IPS DF 6.9 (cell line): Measurements from ENCODE around the gene LGMN.

Experiments used
- DNase-seq: peaks from one replicate; pipeline ENCODE4 v3.0.0-alpha.2; 2013; ENCODE audit warnings: low read depth, low spot score
- H3K27ac ChIP-seq: one replicate; pipeline ENCODE4 v1.5.1; 2013; ENCODE audit warnings: low read length, control low read depth
- H3K27me3 ChIP-seq: 2 replicates; pipeline ENCODE4 v1.6.1; 2013; ENCODE audit warnings: mild to moderate bottlenecking, low read length; ENCODE audit not compliant: control insufficient read depth, insufficient read depth
- H3K36me3 ChIP-seq: 2 replicates; pipeline ENCODE4 v1.6.1; 2013; ENCODE audit warnings: low read length; ENCODE audit not compliant: control insufficient read depth, insufficient read depth
- H3K4me1 ChIP-seq: 2 replicates; pipeline ENCODE4 v1.6.1; 2013; ENCODE audit warnings: low read length; ENCODE audit not compliant: control insufficient read depth, insufficient read depth
- H3K4me3 ChIP-seq: 2 replicates; pipeline ENCODE4 v1.5.1; 2013; ENCODE audit warnings: mild to moderate bottlenecking, low read length
- H3K9me3 ChIP-seq: 2 replicates; pipeline ENCODE4 v1.6.1; 2013; ENCODE audit warnings: low read length, inconsistent platforms; ENCODE audit not compliant: control insufficient read depth, insufficient read depth
- WGBS: extraction: QIAGEN DNeasy Blood & Tissue Kit; methylation state at CpG from one replicate; pipeline ENCODE4 v1.1.7; 2013; ENCODE audit warnings: mixed read lengths, missing lambda C conversion rate; ENCODE audit not compliant: insufficient read length, insufficient coverage; 5-methylcytosine and 5-hydroxymethylcytosine counted together

The LGMN gene

DNA sequence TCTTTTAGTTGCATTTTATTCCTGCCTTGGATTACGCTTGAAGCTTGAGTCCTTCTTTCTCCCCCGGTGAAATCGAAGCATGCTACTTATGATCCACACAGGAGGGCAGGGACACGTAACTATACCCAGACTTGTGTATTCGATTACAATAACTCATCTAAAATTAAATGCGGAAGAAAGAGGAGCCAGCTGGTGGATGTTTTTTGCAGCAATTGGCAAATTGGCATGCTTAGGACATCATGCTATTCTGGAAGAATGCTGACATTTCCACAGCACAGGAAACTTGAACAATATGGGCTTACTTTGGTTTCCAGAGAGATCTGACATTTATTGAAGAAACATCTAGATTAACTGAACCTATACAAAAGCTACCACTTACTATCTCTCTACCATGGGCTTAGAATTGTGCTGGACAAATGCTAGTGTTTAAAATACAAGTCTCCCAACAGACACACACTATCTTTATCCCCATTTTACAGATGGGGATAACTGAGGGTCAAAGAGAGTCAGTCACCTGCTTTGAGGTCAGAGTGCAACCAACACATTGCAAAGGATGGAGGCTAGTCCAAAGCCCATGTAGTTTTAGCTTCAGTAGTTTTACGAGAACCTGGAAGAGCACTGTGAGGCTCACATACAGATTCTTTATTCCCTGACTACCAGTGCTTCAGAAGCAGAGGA is 36.3 kb downstream of the LGMN start:
- WGBS = no CpG with 5 or more reads among the region's 7 CpGs
- Histone ChIP-seq H3K9me3 (no peaks in the 10 kb centered on the region), H3K36me3 (peaks cover 15% of the 10 kb centered on the region)

DNA sequence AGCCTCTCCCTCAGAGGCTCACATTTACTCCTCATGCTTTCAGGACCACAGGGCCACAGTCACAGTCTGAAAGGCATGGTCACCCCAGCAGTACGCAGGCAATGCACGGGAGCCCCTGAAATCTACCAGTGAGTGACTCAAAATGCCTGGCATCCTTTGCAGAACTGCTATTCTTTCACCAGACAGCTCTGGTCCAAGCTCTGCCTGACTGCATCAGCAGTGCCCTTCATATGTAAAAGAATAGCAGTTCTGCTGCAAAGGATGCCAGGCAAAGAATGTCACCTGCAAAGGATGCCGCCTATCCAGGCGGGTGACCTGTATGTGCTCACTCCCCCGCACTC is 38.5 kb downstream of the LGMN start:
- Histone ChIP-seq H3K36me3 (peaks cover 16% of the 10 kb centered on the region), H3K4me1 (no peaks in the 10 kb centered on the region), H3K9me3 (no peaks in the 10 kb centered on the region), H3K4me3 (no peak overlapping the region), H3K27me3 (no peaks in the 10 kb centered on the region; the same call in 1 of the 2 replicates), H3K27ac (no peak overlapping the region)
- DNase-seq = no peak
- WGBS = no CpG with 5 or more reads among the region's 5 CpGs

More for the DNA sequence above, 36.3 kb downstream of the LGMN start:
- Histone ChIP-seq H3K27me3 (no peaks in the 10 kb centered on the region; the same call in 1 of the 2 replicates), H3K4me3 (no peak overlapping the region), H3K27ac (no peak overlapping the region), H3K4me1 (no peaks in the 10 kb centered on the region)
- DNase-seq = no peak

DNA sequence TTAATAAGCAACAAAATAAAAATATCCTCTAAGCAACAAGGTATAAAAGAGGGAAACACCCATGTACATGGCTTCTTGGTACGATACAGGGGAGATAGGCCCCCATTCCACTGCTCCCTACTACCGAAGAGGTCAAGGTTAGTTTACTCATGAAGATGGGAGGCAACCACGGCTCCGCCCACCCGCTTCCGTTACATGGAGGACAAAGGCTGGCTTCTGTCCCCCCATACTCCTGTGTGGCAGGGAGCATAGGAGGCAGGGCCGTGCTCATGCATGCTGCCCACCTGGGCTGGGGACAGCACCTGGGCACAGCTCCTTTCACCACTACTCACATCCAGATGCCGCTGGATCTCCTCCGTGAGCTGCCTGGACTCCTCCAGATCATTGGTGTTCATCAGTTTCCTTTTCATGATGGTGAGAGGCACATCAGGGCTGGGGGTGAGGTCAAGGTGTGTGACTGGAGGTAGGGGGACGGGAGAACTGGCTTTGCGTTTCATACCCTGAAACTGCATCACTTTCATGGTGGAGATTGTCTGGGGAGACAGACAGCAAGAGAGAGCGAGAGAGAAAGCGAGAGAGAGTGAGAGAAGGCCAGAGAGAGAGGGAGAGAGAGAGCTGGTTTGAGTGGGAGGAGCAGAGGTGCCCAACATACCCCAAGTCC is 39.0 kb downstream of the LGMN start:
- WGBS = no CpG with 5 or more reads among the region's 13 CpGs
- Histone ChIP-seq H3K27ac (no peak overlapping the region), H3K27me3 (no peaks in the 10 kb centered on the region; the same call in 1 of the 2 replicates), H3K9me3 (no peaks in the 10 kb centered on the region), H3K36me3 (peaks cover 16% of the 10 kb centered on the region), H3K4me1 (no peaks in the 10 kb centered on the region), H3K4me3 (no peak overlapping the region)
- DNase-seq = no peak

DNA sequence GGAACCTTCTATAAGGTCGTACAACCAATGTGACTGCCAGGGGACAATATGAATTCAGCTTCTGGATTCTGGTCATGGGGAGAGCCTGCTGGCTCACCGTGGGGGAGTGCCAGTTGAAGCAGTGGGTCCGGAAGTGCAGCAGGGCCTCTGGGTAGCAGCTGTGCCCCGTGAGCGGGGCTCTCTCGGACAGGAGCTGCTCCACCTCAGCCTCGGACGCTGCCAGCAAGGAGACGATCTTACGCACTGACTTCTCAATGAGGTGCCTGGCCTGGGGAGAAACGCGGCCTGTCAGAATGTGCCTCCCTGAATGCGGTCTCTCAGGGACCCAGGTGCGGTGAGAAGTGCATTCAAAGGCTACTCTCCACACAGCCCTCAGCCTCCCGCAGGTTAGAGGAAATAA is 42.0 kb downstream of the LGMN start:
- H3K9me3 ChIP-seq = no peaks in the 10 kb centered on the region
- no peak overlapping the region for H3K27ac ChIP-seq
- H3K4me3 ChIP-seq = no peak overlapping the region
- DNase-seq = no peak
- peaks cover 13% of the 10 kb centered on the region for H3K36me3 ChIP-seq
- no peaks in the 10 kb centered on the region for H3K4me1 ChIP-seq
- H3K27me3 ChIP-seq = no peaks in the 10 kb centered on the region; the same call in 1 of the 2 replicates
- WGBS = no CpG with 5 or more reads among the region's 15 CpGs

DNA sequence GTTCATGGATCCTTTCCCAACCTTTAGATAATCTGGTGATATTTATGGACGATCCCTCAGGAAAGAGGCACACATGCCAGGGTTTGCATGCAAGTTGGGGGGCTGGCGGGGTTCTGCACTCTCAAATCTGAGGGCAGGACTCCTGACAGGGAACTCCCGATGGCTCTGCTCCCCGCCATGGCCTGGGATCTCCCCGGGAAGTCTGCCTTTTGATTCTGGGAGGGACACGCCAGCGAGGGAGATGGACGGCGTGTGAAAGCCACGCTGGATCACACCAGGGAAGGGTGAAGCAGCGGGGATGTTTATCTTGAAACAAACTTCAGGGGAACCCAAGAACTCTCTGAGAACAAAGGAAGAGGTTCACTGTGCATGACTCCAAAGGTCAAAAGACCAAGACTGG is 43.6 kb downstream of the LGMN start:
- no peak overlapping the region for H3K27ac ChIP-seq
- H3K36me3 ChIP-seq = 0 out of 2 replicates have a peak, but pooled peaks cover 5% of the 10 kb centered on the region
- no peaks in the 10 kb centered on the region for H3K9me3 ChIP-seq
- H3K27me3 ChIP-seq = no peaks in the 10 kb centered on the region
- H3K4me1 ChIP-seq = no peaks in the 10 kb centered on the region
- no peak for DNase-seq
- WGBS = no CpG with 5 or more reads among the region's 11 CpGs
- H3K4me3 ChIP-seq = no peak overlapping the region

DNA sequence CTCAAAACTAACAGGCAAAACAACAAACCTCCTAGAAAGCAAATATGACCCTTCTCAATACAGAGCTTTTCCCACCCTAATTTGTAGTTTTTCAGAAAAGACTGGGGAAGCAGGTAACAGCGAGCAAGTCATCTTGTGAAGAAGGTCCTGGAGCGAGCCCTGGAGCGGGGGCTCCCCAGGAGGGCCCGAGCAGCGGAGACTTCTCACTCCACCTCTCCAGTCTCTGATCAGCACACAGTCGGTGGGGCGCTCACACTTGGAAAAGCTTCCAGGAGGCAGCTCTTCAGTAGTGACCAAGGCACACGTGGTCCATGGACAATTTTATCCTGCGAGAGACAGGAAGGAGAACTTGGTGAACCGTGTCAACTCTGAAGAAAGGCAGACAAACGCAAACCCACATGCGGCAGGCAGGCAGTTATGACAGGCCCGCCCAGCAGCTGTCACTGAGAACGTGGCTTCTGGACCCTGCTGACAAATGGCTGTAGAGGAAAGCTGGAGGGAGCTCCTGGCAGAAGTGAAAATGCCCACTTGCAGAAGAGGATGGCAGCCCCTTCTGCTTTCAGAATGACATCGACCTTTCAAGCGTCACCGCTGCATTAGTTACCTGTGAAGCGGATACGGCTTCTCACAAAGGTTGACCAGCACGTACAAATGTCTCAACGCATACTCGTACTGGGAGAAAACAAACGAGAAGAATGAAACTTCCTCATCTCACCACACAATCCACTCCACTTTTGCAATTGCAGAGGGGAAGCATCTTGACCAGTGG is 44.2 kb downstream of the LGMN start:
- Histone ChIP-seq H3K36me3 (0 out of 2 replicates have a peak, but pooled peaks cover 2% of the 10 kb centered on the region), H3K27me3 (no peaks in the 10 kb centered on the region), H3K27ac (no peak overlapping the region), H3K4me1 (no peaks in the 10 kb centered on the region), H3K4me3 (no peak overlapping the region), H3K9me3 (no peaks in the 10 kb centered on the region)
- WGBS = no CpG with 5 or more reads among the region's 23 CpGs
- DNase-seq = no peak

DNA sequence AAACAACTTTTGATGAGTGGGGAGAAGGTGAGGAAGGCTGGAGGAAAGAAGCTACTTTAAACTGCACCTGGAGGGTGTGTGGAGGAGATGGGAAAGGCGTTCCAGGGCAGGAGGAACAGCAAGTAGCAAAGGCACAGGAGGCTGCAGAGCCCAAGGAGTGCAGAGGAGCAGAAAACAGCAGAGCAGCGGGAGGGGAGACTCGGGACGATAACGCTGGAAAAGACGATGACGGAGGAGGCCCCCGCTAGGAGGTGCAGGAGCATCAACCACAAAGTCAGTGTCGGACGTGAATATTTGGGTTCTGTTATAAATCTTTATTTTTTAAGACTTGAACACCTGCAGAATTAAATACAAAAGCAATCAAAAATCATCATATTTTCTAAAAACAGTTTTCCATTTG is 44.9 kb downstream of the LGMN start:
- Histone ChIP-seq H3K27me3 (no peaks in the 10 kb centered on the region), H3K4me3 (no peak overlapping the region), H3K4me1 (no peaks in the 10 kb centered on the region), H3K27ac (no peak overlapping the region), H3K9me3 (no peaks in the 10 kb centered on the region), H3K36me3 (0 out of 2 replicates have a peak, but pooled peaks cover 2% of the 10 kb centered on the region)
- WGBS = no CpG with 5 or more reads among the region's 10 CpGs
- no peak for DNase-seq

DNA sequence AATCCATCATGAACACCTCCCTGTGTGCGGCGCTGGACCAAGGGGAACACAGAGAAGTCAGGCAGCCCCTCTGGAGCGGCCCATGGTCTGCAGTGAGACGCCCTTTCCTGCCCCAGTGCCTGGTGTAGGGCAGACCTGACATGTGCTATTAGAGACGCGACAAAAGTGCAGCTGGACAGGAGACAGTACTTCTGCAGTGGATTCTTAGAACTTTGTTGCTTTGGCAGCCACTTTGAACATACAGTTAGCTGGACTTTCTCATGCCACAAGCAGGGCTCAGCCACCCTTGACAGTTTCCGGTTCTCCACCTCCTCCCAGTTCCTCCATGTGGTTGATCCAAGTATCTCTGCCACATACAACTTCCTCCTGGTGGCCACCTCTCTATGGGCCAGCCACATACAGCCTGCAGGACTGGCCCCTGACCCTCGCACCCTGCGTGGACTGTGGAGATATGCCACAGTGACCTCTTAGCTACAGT is 45.9 kb downstream of the LGMN start:
- no CpG with 5 or more reads among the region's 9 CpGs for WGBS
- no peak for DNase-seq
- H3K4me3 ChIP-seq = no peak overlapping the region

DNA sequence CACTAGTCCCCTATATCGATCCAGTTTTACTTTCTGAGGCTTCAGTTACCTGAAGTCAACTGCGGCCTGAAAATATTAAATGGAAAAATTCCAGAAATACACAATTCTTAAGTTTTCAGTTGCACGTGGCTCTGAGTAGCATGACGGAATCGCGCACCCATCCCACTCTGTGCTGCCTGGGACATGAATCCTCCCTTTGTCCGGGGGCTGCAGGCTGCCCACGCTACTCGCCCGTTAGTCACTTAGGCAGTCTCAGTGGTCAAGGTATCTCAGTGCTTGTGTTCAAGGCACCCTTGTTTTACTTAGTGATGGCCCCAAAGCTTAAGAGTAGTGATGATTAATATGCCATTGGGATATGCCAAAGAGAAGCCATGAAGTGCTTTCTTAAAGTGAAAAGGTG is 46.6 kb downstream of the LGMN start:
- Histone ChIP-seq H3K4me1 (no peaks in the 10 kb centered on the region), H3K4me3 (no peak overlapping the region), H3K36me3 (no peaks in the 10 kb centered on the region), H3K9me3 (no peaks in the 10 kb centered on the region), H3K27me3 (no peaks in the 10 kb centered on the region), H3K27ac (no peak overlapping the region)
- WGBS = no CpG with 5 or more reads among the region's 10 CpGs
- no peak for DNase-seq

More for the DNA sequence above, 45.9 kb downstream of the LGMN start:
- Histone ChIP-seq H3K9me3 (no peaks in the 10 kb centered on the region), H3K36me3 (0 out of 2 replicates have a peak, but pooled peaks cover 2% of the 10 kb centered on the region), H3K27ac (no peak overlapping the region), H3K27me3 (no peaks in the 10 kb centered on the region), H3K4me1 (no peaks in the 10 kb centered on the region)

DNA sequence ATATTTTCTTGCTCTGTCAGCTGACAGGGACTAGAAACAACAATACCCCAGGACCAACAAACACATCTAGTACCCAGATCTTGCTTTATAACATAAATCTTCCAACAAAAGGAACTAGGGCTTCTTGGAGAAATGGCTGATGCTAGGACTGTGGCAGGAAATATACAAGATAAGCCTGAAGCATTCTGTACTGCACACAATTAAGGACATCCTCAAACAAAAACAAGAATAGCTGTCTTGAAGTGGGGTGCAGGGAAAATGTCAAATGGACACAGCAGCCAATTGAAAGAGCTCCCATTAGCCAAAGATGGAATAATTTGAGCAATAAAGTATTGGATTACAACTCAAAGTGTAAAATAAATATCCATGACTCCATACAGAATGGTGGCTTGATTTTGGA is 50.0 kb downstream of the LGMN start:
- no peaks in the 10 kb centered on the region for H3K9me3 ChIP-seq
- H3K4me1 ChIP-seq = no peaks in the 10 kb centered on the region
- no peaks in the 10 kb centered on the region for H3K36me3 ChIP-seq
- DNase-seq = no peak
- no peaks in the 10 kb centered on the region for H3K27me3 ChIP-seq
- no peak overlapping the region for H3K4me3 ChIP-seq
- H3K27ac ChIP-seq = no peak overlapping the region
